RWPE2 (cell line): Measurements from ENCODE around the gene RICTOR.

Source experiments
- ATAC-seq: fragments of 200-7000 bp; cut with Tn5 transposase; 3 replicates; pipeline ENCODE4 v1.9.1; 2021; ENCODE audit warnings: low read depth
- DNase-seq: peaks from one replicate; pipeline ENCODE4 v3.0.0-alpha.2; 2020; ENCODE audit warnings: low spot score
- H3K27ac ChIP-seq: fragments of 450-650 bp; 2 replicates; pipeline ENCODE4 v1.5.1; 2017; ENCODE audit warnings: mild to moderate bottlenecking; ENCODE audit not compliant: poor library complexity, severe bottlenecking
- H3K27me3 ChIP-seq: fragments of 250-450 bp; sonication (Bioruptor Pico); 2 replicates; pipeline ENCODE4 v1.5.1; 2021; ENCODE audit warnings: mild to moderate bottlenecking, moderate library complexity; ENCODE audit not compliant: insufficient read depth, poor library complexity, severe bottlenecking
- H3K36me3 ChIP-seq: fragments of 250-450 bp; sonication (Bioruptor Pico); 2 replicates; pipeline ENCODE4 v1.5.1; 2020; ENCODE audit warnings: low read depth, mild to moderate bottlenecking, moderate library complexity
- H3K4me1 ChIP-seq: fragments of 250-450 bp; sonication (Bioruptor Pico); 2 replicates; pipeline ENCODE4 v1.5.1; 2021; ENCODE audit warnings: mild to moderate bottlenecking, moderate library complexity; ENCODE audit not compliant: insufficient read depth, poor library complexity, severe bottlenecking
- H3K4me3 ChIP-seq: fragments of 250-450 bp; sonication (Bioruptor Pico); 2 replicates; pipeline ENCODE4 v1.5.1; 2021; ENCODE audit warnings: mild to moderate bottlenecking, moderate library complexity; ENCODE audit not compliant: severe bottlenecking
- H3K9me3 ChIP-seq: fragments of 250-450 bp; sonication (Bioruptor Pico); 2 replicates; pipeline ENCODE4 v1.5.1; 2021; ENCODE audit warnings: mild to moderate bottlenecking, moderate library complexity; ENCODE audit not compliant: severe bottlenecking
- CTCF ChIP-seq: fragments of 450-650 bp; IDR thresholded peaks from one replicate; pipeline ENCODE4 v1.5.1; 2017; ENCODE audit warnings: mild to moderate bottlenecking, moderate library complexity; ENCODE audit not compliant: poor library complexity, severe bottlenecking

The RICTOR gene

GRCh38 chr5:38944282-38944681, 129.9 kb downstream of the RICTOR start:
- Histone ChIP-seq H3K27ac (no peak overlapping the region), H3K9me3 (no peaks in the 10 kb centered on the region), H3K4me1 (no peaks in the 10 kb centered on the region), H3K36me3 (peaks cover 89% of the 10 kb centered on the region), H3K4me3 (no peak overlapping the region), H3K27me3 (no peaks in the 10 kb centered on the region)
- ATAC-seq (no peak), DNase-seq (no peak)
- TF ChIP-seq CTCF = no peak

- ATAC-seq (no peak), DNase-seq (no peak)
- TF ChIP-seq CTCF = no peak
- H3K27me3 ChIP-seq = no peaks in the 10 kb centered on the region
- peaks cover 88% of the 10 kb centered on the region for H3K36me3 ChIP-seq
- no peaks in the 10 kb centered on the region for H3K4me1 ChIP-seq
- H3K27ac ChIP-seq = no peak overlapping the region
- H3K4me3 ChIP-seq = no peak overlapping the region
- no peaks in the 10 kb centered on the region for H3K9me3 ChIP-seq
These were observed 132.3 kb downstream of the RICTOR start for GRCh38 chr5:38941912-38942311.

GRCh38 chr5:38940230-38940858, 133.9 kb downstream of the RICTOR start:
- no peak for ATAC-seq
- Histone ChIP-seq H3K27ac (no peak overlapping the region), H3K9me3 (no peaks in the 10 kb centered on the region), H3K27me3 (no peaks in the 10 kb centered on the region), H3K36me3 (peaks cover 88% of the 10 kb centered on the region), H3K4me3 (no peak overlapping the region), H3K4me1 (no peaks in the 10 kb centered on the region)
- no peak for DNase-seq
- no peak for TF ChIP-seq CTCF

- Histone ChIP-seq H3K27me3 (no peaks in the 10 kb centered on the region), H3K4me1 (no peaks in the 10 kb centered on the region), H3K36me3 (peaks cover 88% of the 10 kb centered on the region), H3K27ac (no peak overlapping the region), H3K9me3 (no peaks in the 10 kb centered on the region), H3K4me3 (no peak overlapping the region)
- ATAC-seq (no peak), DNase-seq (no peak)
- TF ChIP-seq CTCF = no peak
These were observed 135.2 kb downstream of the RICTOR start for GRCh38 chr5:38938973-38939372.

GRCh38 chr5:38938424-38938823, 135.8 kb downstream of the RICTOR start:
- TF ChIP-seq CTCF = no peak
- Histone ChIP-seq H3K4me1 (no peaks in the 10 kb centered on the region), H3K27ac (no peak overlapping the region), H3K9me3 (no peaks in the 10 kb centered on the region), H3K4me3 (no peak overlapping the region), H3K27me3 (no peaks in the 10 kb centered on the region), H3K36me3 (peaks cover 88% of the 10 kb centered on the region)
- ATAC-seq = no peak
- DNase-seq = no peak
